Nephron (organoid): Measurements from ENCODE around the gene TBX15.

Experiments
- H3K27ac Mint-ChIP-seq, 3 experiments: 2 replicates each; pipeline ENCODE4 v1.8.0; 2020; ENCODE audit warnings: mixed read lengths in 3 of 3, mild to moderate bottlenecking in 2 of 3, moderate library complexity in 1 of 3
- H3K27me3 Mint-ChIP-seq: 2 replicates; pipeline ENCODE4 v1.8.0; 2021; ENCODE audit warnings: low read depth, mild to moderate bottlenecking, moderate library complexity, mixed read lengths
- H3K36me3 Mint-ChIP-seq: 2 replicates; pipeline ENCODE4 v1.8.0; 2020; ENCODE audit warnings: low read depth, mixed read lengths
- H3K4me1 Mint-ChIP-seq: 2 replicates; pipeline ENCODE4 v1.8.0; 2020; ENCODE audit warnings: mixed read lengths
- H3K4me3 Mint-ChIP-seq, 3 experiments: 2 replicates each; pipeline ENCODE4 v1.8.0; 2020; ENCODE audit warnings: mild to moderate bottlenecking in 3 of 3, mixed read lengths in 3 of 3, moderate library complexity in 2 of 3
- H3K9me3 Mint-ChIP-seq: 2 replicates; pipeline ENCODE4 v1.8.0; 2020; ENCODE audit warnings: mixed read lengths
- TF ChIP-seq, protein P1 (sequence below), 3 experiments: fragments of 200-600 bp; sonication (generic); IDR thresholded peaks; one replicate each; pipeline ENCODE4 v1.5.0; 2021; ENCODE audit warnings: antibody characterized with exemption in 3 of 3; ENCODE audit not compliant: unreplicated experiment in 3 of 3

Gene TBX15

DNA sequence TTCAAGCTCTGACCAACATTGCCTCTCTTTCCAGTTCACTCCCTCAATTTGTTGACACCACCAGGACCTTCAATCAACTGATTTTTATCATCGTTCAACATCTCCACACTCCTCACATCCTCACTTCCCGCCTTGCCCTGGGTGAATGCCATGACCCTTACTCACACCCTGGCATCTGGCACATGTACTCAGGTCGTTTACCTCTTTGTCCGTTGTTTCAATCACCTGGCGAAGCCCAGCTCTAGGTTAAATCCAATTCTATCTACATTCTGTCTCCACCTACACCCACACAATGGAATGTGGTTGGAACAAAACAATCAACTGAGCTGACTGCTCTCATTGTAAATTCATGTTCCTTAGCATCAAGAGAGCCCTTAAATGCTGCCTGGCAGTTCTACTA lies 24.2 kb upstream of the TBX15 start:
- no peak overlapping the region for H3K27ac Mint-ChIP-seq
- TF ChIP-seq, protein P1, sequence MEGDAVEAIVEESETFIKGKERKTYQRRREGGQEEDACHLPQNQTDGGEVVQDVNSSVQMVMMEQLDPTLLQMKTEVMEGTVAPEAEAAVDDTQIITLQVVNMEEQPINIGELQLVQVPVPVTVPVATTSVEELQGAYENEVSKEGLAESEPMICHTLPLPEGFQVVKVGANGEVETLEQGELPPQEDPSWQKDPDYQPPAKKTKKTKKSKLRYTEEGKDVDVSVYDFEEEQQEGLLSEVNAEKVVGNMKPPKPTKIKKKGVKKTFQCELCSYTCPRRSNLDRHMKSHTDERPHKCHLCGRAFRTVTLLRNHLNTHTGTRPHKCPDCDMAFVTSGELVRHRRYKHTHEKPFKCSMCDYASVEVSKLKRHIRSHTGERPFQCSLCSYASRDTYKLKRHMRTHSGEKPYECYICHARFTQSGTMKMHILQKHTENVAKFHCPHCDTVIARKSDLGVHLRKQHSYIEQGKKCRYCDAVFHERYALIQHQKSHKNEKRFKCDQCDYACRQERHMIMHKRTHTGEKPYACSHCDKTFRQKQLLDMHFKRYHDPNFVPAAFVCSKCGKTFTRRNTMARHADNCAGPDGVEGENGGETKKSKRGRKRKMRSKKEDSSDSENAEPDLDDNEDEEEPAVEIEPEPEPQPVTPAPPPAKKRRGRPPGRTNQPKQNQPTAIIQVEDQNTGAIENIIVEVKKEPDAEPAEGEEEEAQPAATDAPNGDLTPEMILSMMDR (IDR thresholded peaks at IDR 0.05; ENCODE audit: unreplicated experiment in 3 of 3): no peak
- no peak overlapping the region for H3K4me3 Mint-ChIP-seq
- peaks cover 6% of the 10 kb centered on the region for H3K9me3 Mint-ChIP-seq
- no peaks in the 10 kb centered on the region for H3K36me3 Mint-ChIP-seq
- H3K27me3 Mint-ChIP-seq: peaks cover 16% of the 10 kb centered on the region
- H3K4me1 Mint-ChIP-seq: peaks cover 14% of the 10 kb centered on the region

DNA sequence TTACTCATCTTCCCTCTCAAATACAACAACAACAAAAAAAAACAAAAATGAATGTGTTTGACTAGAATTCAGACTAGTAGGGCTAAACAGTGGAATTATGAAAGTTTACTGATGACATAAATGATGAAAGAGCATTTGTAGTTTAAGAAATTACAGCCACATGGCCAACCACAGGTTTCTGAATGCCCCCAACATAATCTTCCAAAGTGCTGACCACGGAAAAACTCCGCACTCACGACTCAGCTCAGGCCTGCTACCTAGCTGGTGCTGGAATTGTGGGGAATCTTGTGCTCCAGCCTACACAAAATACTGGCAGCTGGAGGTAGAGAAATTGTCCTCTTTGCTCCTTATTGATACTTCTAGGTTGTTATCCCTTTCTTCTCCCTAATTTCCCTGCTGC lies 23.6 kb upstream of the TBX15 start:
- Mint-ChIP-seq H3K4me1 (peaks cover 14% of the 10 kb centered on the region), H3K9me3 (peaks cover 6% of the 10 kb centered on the region), H3K4me3 (no peak overlapping the region), H3K27ac (no peak overlapping the region), H3K36me3 (no peaks in the 10 kb centered on the region), H3K27me3 (peaks cover 22% of the 10 kb centered on the region)
- TF ChIP-seq, protein P1 (IDR thresholded peaks at IDR 0.05; ENCODE audit: unreplicated experiment in 3 of 3): no peak

DNA sequence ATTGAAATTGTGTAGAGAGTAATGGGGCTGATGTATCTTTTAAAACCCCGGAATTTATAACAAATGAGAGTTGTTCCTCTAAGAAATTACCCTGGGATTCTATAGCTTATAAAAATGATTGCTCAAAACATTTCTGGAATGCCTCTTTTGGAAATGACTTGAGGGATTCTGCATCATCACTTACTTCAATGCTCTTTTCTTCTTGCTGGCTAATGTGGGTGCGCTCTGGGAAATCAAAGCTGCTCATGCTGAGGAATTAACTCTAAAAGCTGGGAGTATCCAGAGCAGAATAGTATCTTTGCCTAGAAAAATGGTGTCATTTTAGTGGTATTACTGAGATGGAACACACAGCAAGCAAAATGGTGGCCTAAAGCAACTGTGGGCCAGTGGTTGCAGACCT lies 23.0 kb upstream of the TBX15 start:
- peaks cover 28% of the 10 kb centered on the region for H3K27me3 Mint-ChIP-seq
- H3K27ac Mint-ChIP-seq: no peak overlapping the region
- no peak overlapping the region for H3K4me3 Mint-ChIP-seq
- H3K4me1 Mint-ChIP-seq: peaks cover 14% of the 10 kb centered on the region
- TF ChIP-seq, protein P1 (IDR thresholded peaks at IDR 0.05; ENCODE audit: unreplicated experiment in 3 of 3): no peak
- no peaks in the 10 kb centered on the region for H3K36me3 Mint-ChIP-seq
- H3K9me3 Mint-ChIP-seq: peaks cover 8% of the 10 kb centered on the region

DNA sequence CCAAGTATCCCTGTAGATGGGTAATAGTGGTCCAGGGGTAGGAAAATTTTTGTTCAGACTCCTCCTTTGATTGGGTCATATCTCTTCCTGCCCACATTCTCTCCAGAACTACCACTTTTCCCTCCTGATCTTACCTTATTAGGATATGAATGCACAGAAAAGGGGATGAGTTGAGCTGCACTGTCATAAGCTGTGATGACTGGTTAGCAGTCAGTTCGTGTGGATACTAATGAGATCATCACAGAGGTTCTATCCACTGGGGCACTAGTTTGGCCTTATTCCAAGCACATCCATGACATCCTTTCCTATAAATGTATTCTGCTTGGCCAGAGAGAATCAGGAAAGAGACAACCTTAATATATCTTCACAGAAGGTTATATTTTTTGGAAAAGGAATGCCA lies 22.1 kb upstream of the TBX15 start:
- H3K4me3 Mint-ChIP-seq: no peak overlapping the region
- no peaks in the 10 kb centered on the region for H3K36me3 Mint-ChIP-seq
- TF ChIP-seq, protein P1 (IDR thresholded peaks at IDR 0.05; ENCODE audit: unreplicated experiment in 3 of 3): no peak
- peaks cover 11% of the 10 kb centered on the region for H3K9me3 Mint-ChIP-seq
- peaks cover 36% of the 10 kb centered on the region for H3K27me3 Mint-ChIP-seq
- H3K4me1 Mint-ChIP-seq: peaks cover 14% of the 10 kb centered on the region
- H3K27ac Mint-ChIP-seq: no peak overlapping the region

DNA sequence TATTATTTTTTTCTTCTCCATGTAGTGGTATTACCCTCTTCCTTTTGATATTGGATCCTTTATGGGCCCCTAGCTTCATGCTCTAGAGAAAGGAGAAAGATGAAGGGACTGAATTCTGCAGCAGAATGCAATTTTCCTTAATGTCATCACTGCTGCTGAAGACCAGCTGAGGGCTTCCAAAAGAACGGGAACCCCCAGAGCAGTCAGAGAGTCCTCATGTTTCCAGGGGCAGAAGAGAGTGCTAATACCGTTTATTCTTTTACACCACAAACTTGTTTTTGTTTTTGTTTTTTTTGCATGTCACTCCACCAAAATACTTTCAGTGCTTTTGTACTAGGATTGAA lies 21.1 kb upstream of the TBX15 start:
- Mint-ChIP-seq H3K9me3 (peaks cover 11% of the 10 kb centered on the region), H3K27me3 (peaks cover 45% of the 10 kb centered on the region), H3K4me1 (peaks cover 14% of the 10 kb centered on the region), H3K36me3 (no peaks in the 10 kb centered on the region), H3K27ac (peak overlapping the region in 2 of 3 experiments; percentile 19 to 67), H3K4me3 (no peak overlapping the region)
- TF ChIP-seq, protein P1 (IDR thresholded peaks at IDR 0.05; ENCODE audit: unreplicated experiment in 3 of 3): no peak

DNA sequence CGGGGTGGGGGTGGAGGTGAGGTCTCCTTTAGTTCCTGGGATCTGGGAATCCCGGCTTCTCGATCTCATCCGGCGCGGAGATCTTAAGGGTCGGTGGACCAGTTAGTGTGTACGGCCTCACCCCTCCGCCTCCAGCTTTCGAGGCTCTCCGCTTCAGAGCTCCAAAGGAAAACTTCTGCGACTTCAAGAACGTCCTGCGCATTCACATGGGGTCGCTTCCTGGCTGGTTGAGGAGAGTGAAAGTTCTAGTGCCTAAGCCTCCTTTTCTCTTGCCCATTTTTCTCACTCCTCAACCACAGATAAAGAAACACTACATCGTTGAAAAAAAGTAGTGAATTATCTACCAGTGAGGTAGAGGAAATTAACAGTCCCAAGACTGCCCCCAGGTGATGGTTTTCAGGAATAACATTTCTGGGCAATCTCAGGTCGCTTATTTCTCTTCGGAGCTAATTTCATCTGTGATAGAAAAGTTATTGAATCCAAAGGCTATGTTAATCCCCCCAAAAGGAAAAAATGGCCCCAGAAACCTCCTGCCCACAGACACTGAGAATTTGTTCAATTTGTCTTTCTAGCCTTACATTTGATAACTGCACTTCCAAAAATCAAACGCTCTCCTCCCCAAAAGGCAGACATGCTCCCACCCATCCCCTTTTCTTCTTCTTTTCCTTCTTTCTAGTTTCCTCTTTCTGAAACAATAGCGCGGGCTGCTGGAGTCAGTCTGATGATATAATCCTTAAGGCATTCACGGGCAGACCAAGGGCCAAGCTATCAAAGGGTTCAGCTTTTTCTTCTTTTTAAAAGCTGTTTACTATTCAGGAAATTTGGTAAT lies 20.6 kb upstream of the TBX15 start:
- no peaks in the 10 kb centered on the region for H3K36me3 Mint-ChIP-seq
- TF ChIP-seq, protein P1 (IDR thresholded peaks at IDR 0.05; ENCODE audit: unreplicated experiment in 3 of 3): peak; percentile 60 to 77 (median 64)
- peaks cover 51% of the 10 kb centered on the region for H3K27me3 Mint-ChIP-seq
- peak overlapping the region; percentile 19 to 67 (median 63) for H3K27ac Mint-ChIP-seq
- H3K4me1 Mint-ChIP-seq: peaks cover 14% of the 10 kb centered on the region
- H3K4me3 Mint-ChIP-seq: peak overlapping the region; percentile 64 to 85 (median 69)
- peaks cover 11% of the 10 kb centered on the region for H3K9me3 Mint-ChIP-seq
